ENCODE measurements around the gene VSTM2A. TPM values are rescaled to one million over a fixed set of nuclear protein-coding genes. Genes with fewer than 3 reads are reported as not detected.

Gene VSTM2A
- total and polyA plus RNA-seq, 2 of the 8 experiments (the other 6 are each of a cell fraction or from before 2014, with no cell fraction given): 0.58 to 1.4 TPM

DNA sequence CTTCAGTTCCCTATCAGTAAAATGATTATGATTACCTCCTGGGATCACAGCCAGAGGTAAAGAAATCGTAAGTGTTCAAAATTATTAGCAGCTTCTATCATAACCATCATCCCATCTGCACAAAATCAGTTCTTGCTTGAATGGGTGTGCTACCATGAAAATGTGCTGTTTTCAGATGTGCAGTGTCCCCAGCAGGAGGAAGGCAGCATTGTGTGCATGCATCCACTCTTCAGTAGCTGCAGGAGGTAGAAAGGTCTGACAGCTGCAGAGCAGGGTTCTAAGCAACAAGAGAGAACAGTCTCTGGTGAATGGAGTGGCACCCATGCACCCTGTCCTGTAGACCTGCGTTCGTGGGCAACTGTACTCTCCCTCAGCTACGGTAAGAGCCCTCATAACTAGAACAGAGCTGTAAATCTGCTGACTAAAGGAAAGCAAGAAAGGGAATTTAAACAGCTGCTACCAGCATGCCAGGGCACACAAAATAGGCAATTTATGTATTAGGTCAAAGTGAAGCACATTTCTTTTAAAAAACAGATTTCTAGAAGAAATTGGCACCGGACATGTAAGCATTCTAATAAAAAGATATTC lies 21.2 kb downstream of the VSTM2A start:
- FAIRE-seq: no peak
- Histone ChIP-seq H2BK120ac (replicated peaks; ENCODE audit: low read depth, low read length) (no peak overlapping the region), H3K14ac (ENCODE audit: insufficient read length) (no peak overlapping the region), H3K79me1 (ENCODE audit: low read depth, low read length) (no peaks in the 10 kb centered on the region), H3K27me3 (replicated peaks in 1 of 4; ENCODE audit: control insufficient read depth in 3 of 4, extremely low read depth in 1 of 4, insufficient read depth in 3 of 4, low read length in 3 of 4) (no peaks in the 10 kb centered on the region), H2AFZ (ENCODE audit: low read length) (no peak overlapping the region), H3K79me2 (ENCODE audit: control insufficient read depth in 1 of 2, insufficient read depth in 2 of 2, low read length in 2 of 2) (no peaks in the 10 kb centered on the region), H3K4me2 (ENCODE audit: insufficient read depth in 1 of 2, low read depth in 2 of 2, low read length in 2 of 2) (no peak overlapping the region), H2BK15ac (ENCODE audit: low read length) (no peak overlapping the region), H3K4me3 (ENCODE audit: extremely low read depth in 1 of 4, insufficient read depth in 2 of 4, low read depth in 3 of 4, low read length in 4 of 4) (no peak overlapping the region), H4K91ac (replicated peaks; ENCODE audit: insufficient read length, low read length) (no peak overlapping the region), H4K20me1 (replicated peaks in 1 of 2; ENCODE audit: control insufficient read depth in 1 of 2, insufficient read depth in 2 of 2, low read length in 2 of 2) (no peaks in the 10 kb centered on the region), H3K56ac (replicated peaks; ENCODE audit: insufficient read length, low read depth, low read length) (no peak overlapping the region), H2BK5ac (ENCODE audit: low read depth, low read length) (no peak overlapping the region), H3K9ac (replicated peaks in 1 of 4; ENCODE audit: extremely low read depth in 1 of 4, low read depth in 3 of 4, low read length in 3 of 4) (no peak overlapping the region), H4K8ac (ENCODE audit: extremely low read depth, insufficient read depth, low read length) (no peak overlapping the region), H3K4ac (replicated peaks; ENCODE audit: insufficient read length, low read depth, low read length) (no peak overlapping the region), H3K23me2 (ENCODE audit: low read depth, low read length) (no peaks in the 10 kb centered on the region), H3K18ac (ENCODE audit: extremely low read depth, low read length) (no peak overlapping the region), H4K5ac (ENCODE audit: insufficient read length, low read depth, low read length) (no peak overlapping the region), H3K9me3 (ENCODE audit: insufficient read depth in 2 of 2, low read depth in 1 of 2, low read length in 1 of 2) (no peaks in the 10 kb centered on the region), H3K4me1 (replicated peaks in 1 of 4; ENCODE audit: control insufficient read depth in 3 of 4, insufficient read depth in 4 of 4, low read length in 3 of 4) (peaks cover 0 to 3% (median 0%) of the 10 kb centered on the region in 4 experiments; a peak in 1 of 7 replicates), H3K36me3 (ENCODE audit: control insufficient read depth in 2 of 4, insufficient read depth in 4 of 4, low read length in 3 of 4) (no peaks in the 10 kb centered on the region), H2BK12ac (ENCODE audit: low read depth, low read length) (no peak overlapping the region), H3K23ac (ENCODE audit: insufficient read length) (no peak overlapping the region), H3K27ac (ENCODE audit: low read depth, low read length) (no peak overlapping the region), H2AK5ac (ENCODE audit: low read depth, low read length) (no peak overlapping the region), H2BK20ac (ENCODE audit: low read length) (no peak overlapping the region)
- POLR2A ChIA-PET (ENCODE audit: partially characterized antibody): no interaction called here
- CTCF ChIA-PET (ENCODE audit: partially characterized antibody): interaction anchor here (0.6 to 0.7 kb wide), 2 partner anchors 178 to 764 kb away, joined by 3 read pairs; no protein-coding TSS in a partner anchor
- TF ChIP-seq TCF12 (IDR thresholded peaks at IDR 0.05; ENCODE audit: low read depth, low read length) (no peak), TBP (IDR thresholded peaks at IDR 0.05; ENCODE audit: low read depth, low read length) (no peak), EGR1 (IDR thresholded peaks at IDR 0.05; ENCODE audit: borderline replicate concordance, low read depth, low read length) (no peak), SP2 (IDR thresholded peaks at IDR 0.05; ENCODE audit: low read length) (no peak), KDM1A (IDR thresholded peaks at IDR 0.05; ENCODE audit: borderline replicate concordance, low read length) (no peak), KDM5A (IDR thresholded peaks at IDR 0.05; ENCODE audit: low read length) (no peak), EP300 (IDR thresholded peaks at IDR 0.05; ENCODE audit: borderline replicate concordance in 1 of 2, low read depth in 2 of 2, low read length in 2 of 2) (no peak), EZH2 (IDR thresholded peaks at IDR 0.05; ENCODE audit: low read depth, low read length, severe bottlenecking) (no peak), YY1 (IDR thresholded peaks at IDR 0.05; ENCODE audit: low read depth, low read length) (no peak), BCL11A (IDR thresholded peaks at IDR 0.05; ENCODE audit: low read depth in 2 of 2, low read length in 2 of 2) (no peak)
- TF ChIP-seq, protein P1, sequence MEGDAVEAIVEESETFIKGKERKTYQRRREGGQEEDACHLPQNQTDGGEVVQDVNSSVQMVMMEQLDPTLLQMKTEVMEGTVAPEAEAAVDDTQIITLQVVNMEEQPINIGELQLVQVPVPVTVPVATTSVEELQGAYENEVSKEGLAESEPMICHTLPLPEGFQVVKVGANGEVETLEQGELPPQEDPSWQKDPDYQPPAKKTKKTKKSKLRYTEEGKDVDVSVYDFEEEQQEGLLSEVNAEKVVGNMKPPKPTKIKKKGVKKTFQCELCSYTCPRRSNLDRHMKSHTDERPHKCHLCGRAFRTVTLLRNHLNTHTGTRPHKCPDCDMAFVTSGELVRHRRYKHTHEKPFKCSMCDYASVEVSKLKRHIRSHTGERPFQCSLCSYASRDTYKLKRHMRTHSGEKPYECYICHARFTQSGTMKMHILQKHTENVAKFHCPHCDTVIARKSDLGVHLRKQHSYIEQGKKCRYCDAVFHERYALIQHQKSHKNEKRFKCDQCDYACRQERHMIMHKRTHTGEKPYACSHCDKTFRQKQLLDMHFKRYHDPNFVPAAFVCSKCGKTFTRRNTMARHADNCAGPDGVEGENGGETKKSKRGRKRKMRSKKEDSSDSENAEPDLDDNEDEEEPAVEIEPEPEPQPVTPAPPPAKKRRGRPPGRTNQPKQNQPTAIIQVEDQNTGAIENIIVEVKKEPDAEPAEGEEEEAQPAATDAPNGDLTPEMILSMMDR (IDR thresholded peaks at IDR 0.05; ENCODE audit: control extremely low read depth in 1 of 3, insufficient read depth in 1 of 3, low read depth in 1 of 3, low read length in 3 of 3): no peak
- 93% methylated on average over 5 of the region's 5 CpGs; no CpG with 5 or more reads in 1 of the 2 experiments for WGBS, 2 experiments (ENCODE audit: extremely low coverage in 1 of 2, insufficient coverage in 1 of 2, insufficient read length in 1 of 2, insufficient replicate concordance in 2 of 2, low coverage in 1 of 2, low lambda C conversion rate in 2 of 2, missing lambda C conversion rate in 1 of 2)
- DNase-seq (ENCODE audit: low read depth in 1 of 2, low spot score in 2 of 2): no peak

Data from H1 (cell line).